K562 (cell line): ENCODE measurements around the gene UBA3. TPM values are rescaled to one million over a fixed set of nuclear protein-coding genes. Genes with fewer than 3 reads are reported as not detected.

Source experiments
- CC2D1A ChIP-seq: fragments of 450-650 bp; IDR thresholded peaks from 2 replicates; pipeline ENCODE4 v1.6.1; 2017; ENCODE audit warnings: mild to moderate bottlenecking
- JUND ChIP-seq, 2 experiments: IDR thresholded peaks; 2 replicates in 1 of 2; 3 replicates in 1 of 2; pipeline ENCODE4 v1.6.1; 2011; ENCODE audit warnings: borderline replicate concordance in 2 of 2, low read depth in 2 of 2, low read length in 2 of 2, improper control_type of control experiment in 1 of 2, missing biosample characterization in 1 of 2, missing genetic modification characterization in 1 of 2, missing genetic modification reagents in 1 of 2
- MTA3 ChIP-seq: fragments of 450-650 bp; formaldehyde crosslinking; IDR thresholded peaks from 2 replicates; pipeline ENCODE4 v1.6.1; 2017; ENCODE audit warnings: mild to moderate bottlenecking, borderline replicate concordance
- NR2F6 ChIP-seq: fragments of 450-650 bp; formaldehyde crosslinking; IDR thresholded peaks from 2 replicates; pipeline ENCODE4 v1.4.0; 2020; ENCODE audit warnings: mild to moderate bottlenecking
- ZNF146 ChIP-seq: IDR thresholded peaks from one replicate; pipeline ENCODE4 v1.6.1; 2018; ENCODE audit warnings: missing compliant biosample characterization; ENCODE audit not compliant: unreplicated experiment
- ZNF707 ChIP-seq: fragments of 250-450 bp; sonication (Bioruptor Pico); conservative IDR thresholded peaks from 2 replicates; pipeline ENCODE4 v1.8.0; 2022; ENCODE audit warnings: inconsistent platforms, mild to moderate bottlenecking, moderate library complexity
- polyA plus RNA-seq, 8 experiments: library from polyadenylated mRNA; depleted of rRNA in 4 of 8; stranded (reverse) in 5 of 8; unstranded in 3 of 8; fragments of >200 nt; fragmentation: Nextera tagmentation in 2 of 8; fragmentation: Illumina TruSeq in 1 of 8; extraction: Ambion mirVana in 2 of 8; extraction: Trizol in 1 of 8; gene quantifications; 2 replicates each; pipeline versions ENCODE4 v1.2.1 to v1.2.3, GENCODE V29; 2011 to 2014; ENCODE audit warnings: inconsistent platforms in 1 of 8, missing spikeins in 1 of 8
- total RNA-seq, 7 experiments: library from RNA; depleted of rRNA in 6 of 7; stranded (reverse); fragments of >200 nt in 6 of 7; fragmentation: Illumina TruSeq in 2 of 7; extraction: Trizol in 2 of 7; gene quantifications; 2 replicates each; pipeline versions ENCODE4 v1.2.1 to v1.2.3, GENCODE V29; 2011 to 2021; ENCODE audit warnings: low replicate concordance in 1 of 7
- TF ChIP-seq, protein P1 (sequence below): sonication (generic); formaldehyde crosslinking; IDR thresholded peaks from 2 replicates; pipeline ENCODE4 v1.8.0; 2022; ENCODE audit warnings: mild to moderate bottlenecking, missing genetic modification reagents
- TF ChIP-seq, protein P2 (sequence below): fragments of 450-650 bp; IDR thresholded peaks from 2 replicates; pipeline ENCODE4 v1.6.1; 2016; ENCODE audit warnings: low read depth, mild to moderate bottlenecking, moderate library complexity
- TF ChIP-seq, protein P3 (sequence below): sonication (generic); formaldehyde crosslinking; IDR thresholded peaks from 2 replicates; pipeline ENCODE4 v1.8.0; 2022; ENCODE audit warnings: missing genetic modification reagents, mild to moderate bottlenecking, moderate library complexity, borderline replicate concordance
- TF ChIP-seq, protein P4 (sequence below): sonication (generic); formaldehyde crosslinking; IDR thresholded peaks from 2 replicates; pipeline ENCODE4 v1.9.0; 2022; ENCODE audit warnings: mild to moderate bottlenecking, missing genetic modification reagents
- TF ChIP-seq, protein P5 (sequence below): fragments of 250-450 bp; sonication (Bioruptor Pico); IDR thresholded peaks from 2 replicates; pipeline ENCODE4 v1.5.0; 2021; ENCODE audit warnings: mild to moderate bottlenecking, moderate library complexity

The UBA3 gene
- total and polyA plus RNA-seq, 9 of the 15 experiments (the other 6 are each of a cell fraction or from before 2014, with no cell fraction given): 23.2 to 80.0 (median 38.6) TPM

DNA sequence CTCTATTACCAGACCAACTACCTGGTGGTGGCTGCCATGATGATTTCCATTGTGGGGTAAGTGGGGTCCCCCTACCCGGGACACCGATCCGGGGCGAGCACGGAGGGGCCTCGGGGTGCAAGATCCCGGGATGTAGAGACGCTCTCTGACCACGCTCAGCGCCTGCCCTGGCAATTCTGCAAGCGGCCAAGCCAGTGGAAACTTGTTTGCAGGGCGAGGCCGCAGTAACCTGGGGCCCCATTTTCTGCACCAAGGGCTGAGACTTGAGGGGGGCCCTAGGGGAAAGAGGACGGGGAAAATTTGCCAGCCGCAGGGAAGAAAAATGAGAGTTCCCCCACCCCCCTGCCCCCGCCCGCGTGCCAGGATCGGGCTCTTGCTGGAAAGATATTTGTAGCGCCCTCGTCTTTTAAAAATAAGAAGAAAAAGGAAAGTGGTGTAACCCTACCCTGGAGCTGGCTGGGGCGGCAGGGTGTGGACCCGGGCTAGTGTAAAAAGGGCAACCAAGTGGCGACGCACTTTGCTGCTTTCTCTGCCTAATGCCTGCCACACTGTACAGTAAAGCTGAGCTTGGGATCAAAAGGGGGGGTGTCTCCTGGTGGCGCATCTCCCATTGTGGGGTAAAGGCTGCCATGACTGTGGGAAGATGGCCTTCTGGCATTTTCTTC, 5.1 kb upstream of the UBA3 start (continued):
- TF ChIP-seq, protein P1, sequence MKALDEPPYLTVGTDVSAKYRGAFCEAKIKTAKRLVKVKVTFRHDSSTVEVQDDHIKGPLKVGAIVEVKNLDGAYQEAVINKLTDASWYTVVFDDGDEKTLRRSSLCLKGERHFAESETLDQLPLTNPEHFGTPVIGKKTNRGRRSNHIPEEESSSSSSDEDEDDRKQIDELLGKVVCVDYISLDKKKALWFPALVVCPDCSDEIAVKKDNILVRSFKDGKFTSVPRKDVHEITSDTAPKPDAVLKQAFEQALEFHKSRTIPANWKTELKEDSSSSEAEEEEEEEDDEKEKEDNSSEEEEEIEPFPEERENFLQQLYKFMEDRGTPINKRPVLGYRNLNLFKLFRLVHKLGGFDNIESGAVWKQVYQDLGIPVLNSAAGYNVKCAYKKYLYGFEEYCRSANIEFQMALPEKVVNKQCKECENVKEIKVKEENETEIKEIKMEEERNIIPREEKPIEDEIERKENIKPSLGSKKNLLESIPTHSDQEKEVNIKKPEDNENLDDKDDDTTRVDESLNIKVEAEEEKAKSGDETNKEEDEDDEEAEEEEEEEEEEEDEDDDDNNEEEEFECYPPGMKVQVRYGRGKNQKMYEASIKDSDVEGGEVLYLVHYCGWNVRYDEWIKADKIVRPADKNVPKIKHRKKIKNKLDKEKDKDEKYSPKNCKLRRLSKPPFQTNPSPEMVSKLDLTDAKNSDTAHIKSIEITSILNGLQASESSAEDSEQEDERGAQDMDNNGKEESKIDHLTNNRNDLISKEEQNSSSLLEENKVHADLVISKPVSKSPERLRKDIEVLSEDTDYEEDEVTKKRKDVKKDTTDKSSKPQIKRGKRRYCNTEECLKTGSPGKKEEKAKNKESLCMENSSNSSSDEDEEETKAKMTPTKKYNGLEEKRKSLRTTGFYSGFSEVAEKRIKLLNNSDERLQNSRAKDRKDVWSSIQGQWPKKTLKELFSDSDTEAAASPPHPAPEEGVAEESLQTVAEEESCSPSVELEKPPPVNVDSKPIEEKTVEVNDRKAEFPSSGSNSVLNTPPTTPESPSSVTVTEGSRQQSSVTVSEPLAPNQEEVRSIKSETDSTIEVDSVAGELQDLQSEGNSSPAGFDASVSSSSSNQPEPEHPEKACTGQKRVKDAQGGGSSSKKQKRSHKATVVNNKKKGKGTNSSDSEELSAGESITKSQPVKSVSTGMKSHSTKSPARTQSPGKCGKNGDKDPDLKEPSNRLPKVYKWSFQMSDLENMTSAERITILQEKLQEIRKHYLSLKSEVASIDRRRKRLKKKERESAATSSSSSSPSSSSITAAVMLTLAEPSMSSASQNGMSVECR (CRISPR knock-in tag): 0 out of 2 replicates have a peak, but pooled peaks have one; percentile 33
- no peak for TF ChIP-seq MTA3
- TF ChIP-seq JUND (IDR thresholded peaks at IDR 0.05; ENCODE audit: borderline replicate concordance, low read depth, low read length): no peak
- TF ChIP-seq JUND (tag; IDR thresholded peaks at IDR 0.05; ENCODE audit: borderline replicate concordance, low read depth, low read length): no peak
- no peak for TF ChIP-seq ZNF707 (CRISPR knock-in tag)
- TF ChIP-seq, protein P2, sequence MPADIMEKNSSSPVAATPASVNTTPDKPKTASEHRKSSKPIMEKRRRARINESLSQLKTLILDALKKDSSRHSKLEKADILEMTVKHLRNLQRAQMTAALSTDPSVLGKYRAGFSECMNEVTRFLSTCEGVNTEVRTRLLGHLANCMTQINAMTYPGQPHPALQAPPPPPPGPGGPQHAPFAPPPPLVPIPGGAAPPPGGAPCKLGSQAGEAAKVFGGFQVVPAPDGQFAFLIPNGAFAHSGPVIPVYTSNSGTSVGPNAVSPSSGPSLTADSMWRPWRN: no peak
- TF ChIP-seq CC2D1A: no peak
- no peak for TF ChIP-seq ZNF146
- TF ChIP-seq, protein P3, sequence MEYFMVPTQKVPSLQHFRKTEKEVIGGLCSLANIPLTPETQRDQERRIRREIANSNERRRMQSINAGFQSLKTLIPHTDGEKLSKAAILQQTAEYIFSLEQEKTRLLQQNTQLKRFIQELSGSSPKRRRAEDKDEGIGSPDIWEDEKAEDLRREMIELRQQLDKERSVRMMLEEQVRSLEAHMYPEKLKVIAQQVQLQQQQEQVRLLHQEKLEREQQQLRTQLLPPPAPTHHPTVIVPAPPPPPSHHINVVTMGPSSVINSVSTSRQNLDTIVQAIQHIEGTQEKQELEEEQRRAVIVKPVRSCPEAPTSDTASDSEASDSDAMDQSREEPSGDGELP (CRISPR knock-in tag): peak; percentile 54
- no peak for TF ChIP-seq NR2F6 (CRISPR knock-in tag)
- TF ChIP-seq, protein P4, sequence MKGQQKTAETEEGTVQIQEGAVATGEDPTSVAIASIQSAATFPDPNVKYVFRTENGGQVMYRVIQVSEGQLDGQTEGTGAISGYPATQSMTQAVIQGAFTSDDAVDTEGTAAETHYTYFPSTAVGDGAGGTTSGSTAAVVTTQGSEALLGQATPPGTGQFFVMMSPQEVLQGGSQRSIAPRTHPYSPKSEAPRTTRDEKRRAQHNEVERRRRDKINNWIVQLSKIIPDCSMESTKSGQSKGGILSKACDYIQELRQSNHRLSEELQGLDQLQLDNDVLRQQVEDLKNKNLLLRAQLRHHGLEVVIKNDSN (CRISPR knock-in tag): no peak
- TF ChIP-seq, protein P5, sequence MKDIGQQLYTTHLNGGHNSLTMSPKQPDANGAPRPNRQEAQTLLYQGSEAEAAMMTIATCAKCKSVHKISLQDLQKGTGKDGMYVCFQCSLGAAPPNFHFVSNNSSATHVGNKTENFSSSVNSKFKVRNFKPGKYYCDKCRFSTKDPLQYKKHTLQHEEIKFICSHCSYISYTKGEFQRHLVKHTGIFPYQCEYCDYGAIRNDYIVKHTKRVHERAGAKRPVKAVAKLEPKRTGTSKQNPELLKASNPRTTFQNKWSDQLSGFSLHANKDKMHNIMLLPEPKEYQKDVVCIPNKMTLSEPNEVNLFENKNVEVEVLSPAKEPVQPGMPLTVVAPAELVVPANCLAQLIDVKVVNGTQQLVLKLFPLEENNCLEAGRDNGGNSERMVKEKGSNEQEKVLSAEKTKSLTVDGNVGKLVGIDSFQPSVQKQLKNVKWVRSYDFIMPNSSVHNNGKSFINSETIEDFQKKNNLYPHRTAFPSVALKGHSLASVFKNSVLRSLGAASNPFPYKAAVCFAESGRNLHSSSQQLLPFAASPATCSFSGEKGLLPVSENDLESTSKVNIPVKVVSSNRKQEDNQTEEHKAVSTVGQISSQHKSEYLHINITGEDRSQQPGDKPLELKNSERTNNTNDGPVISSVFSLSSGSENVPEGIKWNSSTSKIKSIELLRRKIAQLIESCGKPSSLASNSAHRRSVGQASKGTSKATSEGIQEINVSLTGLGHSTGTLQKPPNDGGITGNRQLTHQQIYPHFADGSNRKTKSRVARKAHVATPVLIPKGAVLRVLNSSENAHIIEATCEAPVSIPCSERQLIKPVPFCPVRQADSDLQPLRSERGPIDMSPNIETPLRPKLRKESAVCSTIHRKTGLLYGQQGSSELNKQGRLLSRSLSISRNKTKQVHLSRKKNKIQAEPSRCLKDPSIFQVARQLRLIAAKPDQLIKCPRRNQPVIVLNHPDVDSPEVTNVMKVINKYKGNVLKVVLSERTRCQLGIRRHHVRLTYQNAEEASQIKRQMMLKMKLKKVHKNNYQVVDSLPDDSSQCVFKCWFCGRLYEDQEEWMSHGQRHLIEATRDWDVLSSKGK (CRISPR knock-in tag): no peak
